Activated gamma-delta T cell treated with Interleukin-2 at 50 U/mL for 16 hours (primary cell): ENCODE results near the gene PLAGL2.
"Not testable (repeated sequence)": the region's sequence is repeated elsewhere in the genome, so short reads cannot be mapped to it uniquely, and the experiment has no call there.

Experiments used
- DNase-seq: peaks from one replicate; pipeline ENCODE4 v3.0.0-alpha.2; 2020

The PLAGL2 gene

DNA sequence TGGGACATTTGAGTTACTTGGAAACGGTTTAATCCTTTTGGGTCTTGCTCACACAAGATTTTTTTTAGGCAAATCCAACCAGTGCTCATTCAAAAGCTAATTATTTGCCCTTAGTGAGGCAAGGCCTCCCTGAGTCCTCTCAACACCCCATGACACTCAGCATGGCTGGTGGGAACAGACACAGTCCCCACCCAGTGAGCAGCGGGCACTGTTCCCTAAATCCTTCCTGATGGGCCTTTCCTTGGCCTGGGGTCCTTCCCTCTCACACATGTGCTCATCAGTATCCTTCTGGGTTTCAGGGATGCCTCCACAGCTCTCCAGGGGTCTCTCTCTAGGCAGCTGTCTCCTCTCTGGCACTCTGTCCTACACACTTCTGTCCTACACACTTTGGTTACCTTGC is 28.0 kb downstream of the PLAGL2 start:
- no peak for DNase-seq

DNA sequence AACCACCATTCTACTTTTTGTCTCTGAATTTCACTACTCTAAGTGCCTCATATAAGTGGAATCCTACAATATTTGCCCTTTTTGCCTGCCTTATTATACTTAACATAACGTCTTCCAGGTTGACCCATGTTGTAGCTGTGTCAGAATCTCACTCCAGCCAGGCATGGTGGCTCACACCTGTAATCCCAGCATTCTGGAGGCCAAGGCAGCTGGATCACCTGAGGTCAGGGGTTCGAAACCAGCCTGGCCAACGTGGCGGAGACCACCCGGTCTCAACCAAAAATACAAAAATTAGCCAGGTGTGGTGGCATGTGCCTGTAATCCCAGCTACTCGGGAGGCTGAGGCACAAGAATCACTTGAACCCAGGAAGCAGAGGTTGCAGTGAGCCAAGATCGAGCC is 29.8 kb downstream of the PLAGL2 start:
- not testable (repeated sequence) for DNase-seq

DNA sequence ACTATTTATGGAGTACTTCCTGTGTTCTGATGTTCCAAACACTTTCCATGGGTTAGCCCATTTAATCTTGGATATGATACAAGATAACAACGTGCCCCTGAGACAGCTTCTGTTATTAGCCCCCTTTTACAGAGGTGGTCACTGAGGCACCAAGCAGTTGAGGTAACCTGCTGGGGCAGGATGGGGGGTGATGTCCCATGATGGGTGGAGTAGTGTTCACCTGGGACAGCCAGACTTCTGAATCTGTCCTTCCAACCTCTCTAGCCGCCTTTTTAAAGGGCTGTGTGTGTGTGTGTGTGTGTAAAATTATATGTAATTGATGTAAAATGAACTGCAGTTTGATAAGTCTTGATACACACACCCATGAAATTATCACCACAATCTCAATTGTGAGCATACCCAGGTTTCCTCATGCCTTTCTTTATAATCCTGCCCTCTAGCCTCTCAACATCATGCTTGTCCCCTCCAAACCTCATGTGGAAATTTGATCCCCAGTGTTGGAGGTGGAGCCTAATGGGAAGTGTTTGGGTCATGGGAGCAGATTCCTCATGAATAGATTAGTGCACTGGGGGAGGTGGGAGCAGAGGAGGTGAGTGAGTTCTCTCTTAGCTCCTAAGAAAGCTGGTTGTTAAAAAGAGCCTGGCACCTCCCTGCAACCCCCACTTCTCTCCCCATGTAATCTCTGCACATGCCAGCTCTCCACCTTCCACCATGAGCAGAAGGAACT is 39.2 kb downstream of the PLAGL2 start:
- no peak for DNase-seq

DNA sequence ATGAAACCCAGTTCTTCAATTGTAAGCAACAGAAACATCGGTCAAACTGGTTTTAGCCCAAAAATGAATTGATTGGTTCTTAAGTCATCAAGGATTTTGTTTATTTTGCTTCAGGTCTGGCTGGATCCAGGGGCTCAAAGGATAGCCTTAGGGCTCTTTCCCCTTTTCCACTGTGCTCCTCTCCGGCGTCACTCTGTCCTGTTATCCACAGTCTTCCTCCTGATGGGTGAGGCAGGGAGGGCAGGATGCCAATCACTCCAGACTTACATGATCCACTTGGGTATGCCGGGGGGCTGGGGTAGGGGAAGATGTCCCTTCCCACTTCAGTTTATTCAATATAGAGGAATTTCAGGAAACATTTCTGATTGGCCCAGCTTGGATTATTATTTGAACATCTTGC is 40.0 kb downstream of the PLAGL2 start:
- DNase-seq = no peak

DNA sequence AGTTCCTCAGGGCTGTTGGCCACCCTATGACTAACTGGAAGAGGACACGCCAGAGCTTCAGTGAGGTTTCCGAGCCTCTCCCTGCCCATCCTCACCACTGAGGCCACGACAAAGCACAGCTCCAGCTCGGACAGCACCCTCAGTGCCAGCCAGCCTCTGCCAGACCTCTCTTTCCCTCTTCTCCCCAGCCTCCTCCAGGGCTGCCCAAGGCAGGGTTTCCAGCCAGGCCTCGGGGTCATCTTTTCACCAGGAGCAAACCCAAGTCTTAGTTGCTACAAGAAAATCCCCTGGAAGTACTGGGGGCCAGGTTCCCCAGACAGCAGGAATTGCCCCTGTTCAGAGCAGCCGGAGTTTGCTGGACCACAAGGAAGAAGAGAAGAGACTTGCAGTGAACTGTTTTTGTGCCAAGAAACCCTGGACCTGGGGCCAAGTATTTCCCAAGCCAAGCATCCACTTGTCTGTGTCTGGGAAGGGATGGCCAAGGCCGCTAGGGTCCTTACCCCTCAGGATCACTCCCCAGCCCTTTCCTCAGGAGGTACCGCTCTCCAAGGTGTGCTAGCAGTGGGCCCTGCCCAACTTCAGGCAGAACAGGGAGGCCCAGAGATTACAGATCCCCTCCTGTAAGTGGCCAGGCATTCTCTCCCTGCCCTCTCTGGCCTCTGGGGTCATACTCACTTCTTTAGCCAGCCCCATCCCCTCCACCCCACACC is 41.6 kb downstream of the PLAGL2 start:
- no peak for DNase-seq

DNA sequence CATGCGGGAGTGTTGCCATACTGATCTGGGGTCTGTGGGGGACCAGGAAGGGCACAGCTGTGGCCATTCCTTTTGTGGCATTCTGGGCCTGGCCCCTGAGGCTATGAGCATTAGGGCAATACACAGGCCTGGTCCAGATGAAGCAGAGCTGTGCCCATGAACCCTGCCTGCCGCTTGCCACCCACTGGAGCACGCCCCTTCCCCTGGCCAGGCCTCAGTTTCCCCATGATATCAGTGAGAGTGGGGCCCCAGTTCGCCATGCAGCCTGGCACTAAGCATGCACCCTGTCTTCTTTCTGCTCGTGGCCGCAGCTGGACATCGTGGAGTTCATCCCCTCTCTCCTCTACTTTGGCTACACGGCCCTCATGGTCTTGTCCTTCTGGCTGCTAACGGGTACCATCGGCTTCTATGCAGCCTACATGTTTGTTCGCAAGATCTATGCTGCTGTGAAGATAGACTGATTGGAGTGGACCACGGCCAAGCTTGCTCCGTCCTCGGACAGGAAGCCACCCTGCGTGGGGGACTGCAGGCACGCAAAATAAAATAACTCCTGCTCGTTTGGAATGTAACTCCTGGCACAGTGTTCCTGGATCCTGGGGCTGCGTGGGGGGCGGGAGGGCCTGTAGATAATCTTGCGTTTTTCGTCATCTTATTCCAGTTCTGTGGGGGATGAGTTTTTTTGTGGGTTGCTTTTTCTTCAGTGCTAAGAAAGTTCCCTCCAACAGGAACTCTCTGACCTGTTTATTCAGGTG is 42.4 kb downstream of the PLAGL2 start:
- no peak for DNase-seq

DNA sequence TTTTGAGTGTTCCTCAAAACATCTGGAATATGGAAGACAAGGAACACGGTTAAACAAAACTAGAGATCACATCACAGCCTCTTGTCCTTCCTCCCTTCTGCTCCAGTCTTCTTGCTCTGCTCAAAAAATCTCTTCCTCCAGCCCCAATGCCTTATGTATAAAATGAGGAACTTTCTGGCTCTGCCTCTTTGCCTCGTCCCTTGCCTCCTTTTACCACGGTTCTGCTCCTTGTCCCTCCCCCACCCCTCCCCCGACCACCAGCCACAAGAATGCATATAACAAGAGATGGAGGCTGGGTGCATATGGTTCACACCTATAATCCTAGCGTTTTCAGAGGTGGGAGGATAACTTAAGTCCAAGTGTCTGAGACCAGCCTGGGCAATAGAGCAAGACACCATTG is 43.6 kb downstream of the PLAGL2 start:
- DNase-seq = no peak

DNA sequence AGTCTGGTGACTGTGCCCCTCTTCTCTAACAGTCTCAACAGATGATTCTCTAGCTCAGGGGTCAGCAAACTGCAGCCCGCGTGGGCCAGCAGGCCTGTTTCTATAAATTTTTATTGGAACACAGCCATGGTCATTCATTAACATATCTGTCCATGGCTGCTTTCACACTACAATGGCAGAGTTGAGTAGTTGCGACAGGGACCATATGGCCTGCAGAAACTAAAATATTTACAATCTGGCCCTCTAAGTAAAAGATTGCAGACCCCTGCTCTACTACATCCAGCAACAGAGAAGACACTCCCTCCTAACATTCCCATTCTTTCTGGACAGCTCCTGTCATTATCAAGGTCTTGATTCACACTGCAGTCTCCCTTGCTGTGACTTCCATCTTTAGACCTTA is 45.2 kb downstream of the PLAGL2 start:
- no peak for DNase-seq

DNA sequence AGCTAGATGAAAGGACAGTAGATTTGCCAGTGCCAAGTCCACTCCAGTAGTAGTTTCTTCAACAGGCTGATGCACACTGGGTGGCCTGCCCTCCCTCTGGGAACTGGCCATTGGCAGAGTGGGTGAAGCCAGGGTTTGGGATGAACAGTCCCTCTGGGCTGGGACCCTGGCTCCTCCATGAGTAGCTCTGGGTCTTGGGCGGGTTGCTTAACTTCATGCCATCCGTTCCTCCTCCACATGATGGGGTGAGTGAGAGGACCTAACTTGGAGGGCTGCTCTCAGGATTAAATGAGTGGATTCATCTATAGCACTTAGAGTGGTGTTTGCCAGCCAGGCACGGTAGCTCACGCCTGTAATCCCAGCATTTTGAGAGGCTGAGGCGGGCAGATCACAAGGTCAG is 47.2 kb downstream of the PLAGL2 start:
- no peak for DNase-seq

DNA sequence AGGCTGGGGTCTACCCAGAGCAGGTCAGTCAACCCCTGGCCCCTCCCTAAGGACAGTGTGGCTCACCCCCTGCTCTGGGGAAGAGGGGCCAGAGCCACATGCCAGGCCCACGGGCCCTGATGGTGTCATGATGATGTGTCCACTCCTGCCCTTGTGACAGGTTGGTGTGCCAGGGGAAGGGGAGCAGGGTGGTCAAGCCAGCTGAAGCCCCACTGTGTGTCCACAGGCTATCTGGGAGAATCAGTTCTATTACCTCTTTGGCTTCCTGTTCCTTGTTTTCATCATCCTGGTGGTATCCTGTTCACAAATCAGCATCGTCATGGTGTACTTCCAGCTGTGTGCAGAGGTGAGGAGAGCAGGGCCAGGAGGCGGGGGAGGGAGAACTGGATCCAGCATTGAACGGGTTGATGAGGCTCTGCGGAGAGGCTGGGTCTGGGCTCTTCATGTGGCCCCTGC is 47.7 kb downstream of the PLAGL2 start:
- DNase-seq = no peak

DNA sequence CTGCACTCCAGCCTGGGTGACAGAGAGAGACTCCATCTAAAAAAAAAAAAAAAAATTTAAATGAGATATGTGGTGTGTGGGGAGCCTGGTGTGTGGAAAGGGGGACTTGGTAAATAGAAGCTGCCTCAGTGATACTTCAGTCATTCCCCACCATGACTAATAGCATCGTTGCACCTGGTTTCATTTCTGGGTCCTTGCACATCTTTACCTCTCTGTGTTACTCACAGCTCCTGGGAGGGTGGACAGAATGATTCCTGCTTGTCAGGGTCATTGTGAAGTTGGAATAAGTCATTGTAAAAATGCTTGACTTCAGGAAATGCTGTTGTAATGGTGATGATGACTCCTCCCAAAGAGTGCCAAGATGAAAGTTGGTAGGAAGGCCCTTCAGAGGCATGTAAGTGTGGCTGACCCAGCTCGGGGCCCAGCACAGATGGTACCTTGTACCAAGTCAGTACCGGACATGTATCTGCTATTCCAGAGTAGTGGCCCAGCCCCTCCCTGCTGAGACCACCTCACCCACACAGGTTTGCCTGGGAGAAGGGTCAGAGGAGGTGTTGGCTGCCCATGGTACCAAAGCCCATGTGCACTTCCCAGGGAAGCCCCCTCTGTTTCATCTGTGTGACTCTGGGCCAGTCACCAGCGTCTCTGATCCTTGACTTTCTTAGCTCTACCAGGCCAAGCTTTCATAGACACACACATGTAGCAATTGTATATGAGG is 48.4 kb downstream of the PLAGL2 start:
- DNase-seq = no peak

DNA sequence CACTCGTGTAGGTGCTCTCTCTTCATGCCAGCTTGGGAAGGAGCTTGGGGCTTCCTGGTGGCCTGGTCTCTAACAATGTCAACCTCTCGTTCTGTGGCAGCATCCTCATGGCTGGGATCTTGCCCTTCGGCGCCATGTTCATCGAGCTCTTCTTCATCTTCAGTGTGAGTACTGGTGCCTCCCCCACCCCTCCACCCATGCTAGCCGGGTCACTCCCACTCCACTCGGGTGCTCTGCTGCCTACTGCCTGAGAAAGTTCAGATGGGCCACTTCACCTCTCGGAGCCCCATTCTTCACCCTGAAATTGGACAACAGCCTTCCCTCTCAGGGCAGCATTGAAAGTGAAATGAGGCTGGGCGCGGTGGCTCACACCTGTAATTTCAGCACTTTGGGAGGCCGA is 49.2 kb downstream of the PLAGL2 start:
- DNase-seq = no peak

DNA sequence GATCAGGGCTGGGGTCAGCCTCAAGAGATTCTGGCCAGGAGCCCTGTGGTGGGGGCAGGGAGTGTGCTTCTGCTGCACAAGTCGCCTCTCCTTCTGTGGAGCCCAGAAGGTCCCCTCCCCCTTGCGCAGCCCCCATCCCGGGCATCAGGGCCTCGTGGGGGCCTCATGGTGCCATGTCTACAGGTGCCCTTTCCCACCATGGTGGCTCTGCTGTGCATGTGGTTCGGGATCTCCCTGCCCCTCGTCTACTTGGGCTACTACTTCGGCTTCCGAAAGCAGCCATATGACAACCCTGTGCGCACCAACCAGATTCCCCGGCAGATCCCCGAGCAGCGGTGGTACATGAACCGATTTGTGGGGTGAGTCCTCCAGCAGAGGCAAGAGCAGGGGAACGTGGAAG is 49.9 kb downstream of the PLAGL2 start:
- DNase-seq = no peak

DNA sequence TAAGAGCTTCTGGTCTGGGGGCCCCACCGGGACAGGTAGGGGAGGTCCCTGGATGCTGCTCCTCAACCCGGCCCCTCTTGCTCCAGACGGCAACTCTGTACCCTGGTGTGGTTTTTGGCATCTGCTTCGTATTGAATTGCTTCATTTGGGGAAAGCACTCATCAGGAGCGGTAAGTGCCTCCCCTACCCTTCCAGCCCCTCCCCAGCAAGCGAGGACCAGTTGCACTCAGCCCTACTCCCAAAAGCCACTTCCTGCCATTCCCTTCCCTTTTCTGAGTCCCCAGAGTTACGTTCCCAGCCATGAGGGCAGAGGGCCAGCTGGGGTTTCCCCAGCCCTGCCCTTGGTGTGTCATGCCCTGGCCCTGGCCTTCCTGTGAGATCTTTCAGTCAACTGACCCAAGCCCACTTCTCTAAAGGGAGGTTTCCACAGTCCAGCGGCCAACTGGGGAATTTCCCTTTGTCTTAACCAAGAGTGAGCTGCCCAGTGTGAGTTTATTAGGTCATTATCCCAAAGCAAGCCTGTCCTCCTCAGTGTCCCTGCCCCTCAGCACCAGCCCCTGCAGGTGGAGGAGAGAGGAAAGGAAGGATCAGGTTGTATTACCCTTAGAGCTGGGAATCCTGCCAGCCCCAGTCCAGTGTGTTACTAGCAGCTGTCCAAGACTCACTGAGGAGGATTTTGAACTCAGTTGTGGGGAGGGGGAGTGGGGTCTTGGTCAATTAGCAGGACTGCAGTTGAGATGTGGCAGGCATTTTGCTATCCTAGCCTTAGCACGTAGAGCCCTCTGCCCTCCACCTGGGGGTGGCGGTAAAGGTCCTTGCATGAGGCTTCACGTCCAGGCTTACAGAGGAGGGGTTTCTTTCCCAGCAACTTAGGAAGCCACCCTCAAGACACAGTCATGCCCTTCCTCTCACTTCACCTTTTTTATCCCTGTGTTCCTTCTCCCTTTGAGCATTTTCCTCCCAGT is 52.2 kb downstream of the PLAGL2 start:
- DNase-seq = no peak

DNA sequence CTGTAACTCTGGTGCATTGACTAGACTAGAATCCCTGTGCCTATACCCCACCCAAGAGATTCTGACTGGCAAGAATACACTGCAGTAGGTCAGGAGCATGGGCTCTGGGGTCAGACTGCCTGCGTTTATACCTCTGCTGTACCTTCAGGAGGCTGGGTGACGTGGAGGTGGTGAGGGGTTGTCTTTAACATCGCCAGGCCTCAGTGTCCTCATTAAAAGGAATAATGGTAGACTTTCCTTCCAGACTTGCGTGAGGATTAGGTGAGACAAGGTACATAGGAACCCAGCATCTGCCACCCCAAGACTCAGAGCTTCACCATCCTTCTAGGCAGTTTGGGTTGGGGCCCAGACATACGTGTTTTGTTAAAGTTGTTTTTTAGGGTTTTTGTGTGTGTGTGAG is 53.8 kb downstream of the PLAGL2 start:
- DNase-seq = no peak

DNA sequence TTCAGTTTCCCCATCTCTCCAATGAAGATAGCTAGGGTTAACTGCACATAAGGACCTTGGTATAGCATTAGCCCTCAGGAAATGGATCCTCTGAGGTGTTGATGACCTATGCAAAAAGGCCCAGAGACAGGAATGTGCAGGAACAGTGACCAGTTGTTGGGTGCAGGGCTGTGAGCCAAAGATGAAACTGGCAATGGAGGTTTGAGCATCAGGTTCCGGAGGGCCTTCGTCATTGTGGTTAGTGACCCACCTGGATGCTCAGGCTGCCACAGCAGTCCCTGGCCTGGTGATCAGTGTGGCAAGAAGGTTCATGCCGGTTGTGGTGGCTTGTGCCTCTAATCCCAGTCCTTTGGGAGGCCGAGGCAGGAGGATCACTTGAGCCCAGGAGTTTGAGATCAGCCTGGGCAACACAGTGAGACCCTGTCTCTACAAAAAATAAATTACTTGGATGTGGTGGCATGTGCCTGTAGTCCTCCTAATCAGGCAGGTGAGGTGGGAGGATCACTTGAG is 54.3 kb downstream of the PLAGL2 start:
- DNase-seq = no peak

DNA sequence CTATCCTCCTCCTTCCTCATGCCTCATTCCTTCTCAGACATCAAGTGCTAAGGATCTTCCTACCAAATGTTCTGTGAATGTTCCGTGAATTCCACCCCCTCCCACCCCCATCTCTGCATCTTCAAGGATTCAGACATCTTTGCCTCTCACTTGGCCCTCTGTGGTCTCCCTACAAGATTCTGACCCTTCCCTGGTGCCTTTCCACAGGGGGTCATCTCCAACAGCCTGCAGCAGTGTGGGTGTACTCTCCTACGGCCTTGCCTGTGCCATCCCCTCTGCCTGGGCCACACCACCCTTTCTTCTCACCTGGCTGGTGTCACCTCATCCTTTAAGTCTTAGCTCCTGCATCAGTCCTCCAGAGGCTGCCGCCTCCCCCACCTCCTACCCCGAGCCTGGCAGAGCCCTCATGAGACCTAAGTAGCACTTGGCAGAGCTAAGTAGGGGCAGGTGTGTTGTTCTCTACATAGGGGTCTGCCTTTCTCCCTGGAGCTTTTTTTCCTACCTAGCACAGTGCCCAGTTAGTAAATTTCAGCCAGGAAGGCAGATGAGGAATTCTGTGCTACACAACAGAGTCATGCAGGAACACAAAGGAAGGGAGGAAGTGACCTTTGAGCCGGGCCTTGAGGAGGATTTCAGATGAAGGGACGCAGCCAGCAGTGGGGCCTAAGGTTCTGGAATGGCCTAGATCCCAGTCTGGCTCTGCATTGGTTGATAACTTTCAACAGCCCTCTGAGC is 55.0 kb downstream of the PLAGL2 start:
- DNase-seq = no peak

DNA sequence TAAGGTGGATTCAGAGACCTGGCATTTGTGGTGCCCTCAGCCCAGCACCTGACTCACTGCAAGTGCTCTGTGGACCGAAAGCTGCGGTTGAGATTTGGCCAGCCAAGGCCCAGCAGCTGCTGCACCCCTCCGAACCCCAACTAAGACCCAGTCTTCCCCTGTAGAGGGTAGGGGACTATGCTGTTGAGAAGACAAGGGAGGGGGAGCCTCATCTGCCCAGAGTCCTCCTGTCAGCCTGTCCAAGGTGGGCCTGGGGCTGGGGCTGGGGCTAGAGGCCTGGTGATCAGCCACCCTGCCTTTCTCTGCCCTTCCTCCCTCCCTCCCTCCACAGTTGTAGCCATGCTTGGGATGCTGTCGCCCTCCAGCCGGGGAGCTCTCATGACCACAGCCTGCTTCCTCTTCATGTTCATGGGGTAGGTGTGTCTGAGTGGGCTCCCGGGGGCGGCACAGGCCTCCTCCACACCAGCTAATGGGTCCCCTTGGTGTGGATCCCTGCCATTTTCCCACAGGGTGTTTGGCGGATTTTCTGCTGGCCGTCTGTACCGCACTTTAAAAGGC is 57.2 kb downstream of the PLAGL2 start:
- no peak for DNase-seq

DNA sequence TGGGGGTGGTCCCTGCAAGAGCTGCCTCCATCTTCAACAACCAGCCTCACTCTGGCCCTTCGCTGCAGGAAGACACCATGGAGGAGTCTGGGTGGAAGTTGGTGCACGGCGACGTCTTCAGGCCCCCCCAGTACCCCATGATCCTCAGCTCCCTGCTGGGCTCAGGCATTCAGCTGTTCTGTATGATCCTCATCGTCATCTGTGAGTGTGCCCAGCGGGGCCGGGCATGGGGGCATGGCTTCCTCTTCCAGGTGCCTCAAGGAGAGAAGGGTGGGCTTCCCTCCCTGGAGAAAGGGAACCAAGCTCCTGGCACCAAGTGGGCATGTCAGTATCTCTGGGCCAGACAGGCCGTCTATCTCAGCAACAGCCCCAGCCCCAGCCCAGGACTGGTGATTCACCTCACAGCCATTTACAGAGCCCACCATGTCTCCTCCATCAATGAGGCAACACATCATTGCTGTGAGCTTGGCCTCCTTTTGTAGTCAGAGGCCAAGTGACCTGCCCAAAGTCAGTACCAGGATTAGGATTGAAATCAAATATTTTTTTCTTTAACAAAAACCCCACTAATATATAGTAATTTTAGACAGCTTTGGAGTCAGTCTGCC is 57.9 kb downstream of the PLAGL2 start:
- no peak for DNase-seq
